Astrocyte (in vitro differentiated cells and primary cell): ENCODE results near the gene DSTN. TPM values are rescaled to one million over a fixed set of nuclear protein-coding genes. Genes with fewer than 3 reads are reported as not detected.

Source experiments
- total RNA-seq: library from RNA; stranded (reverse); gene quantifications from 2 replicates; pipeline ENCODE4 v1.2.1, GENCODE V29; 2021

Gene DSTN
- total RNA-seq, 1 donor from 2014 or later = 552 TPM

Other genes starting within 250 kb of the DSTN start
- 3.7 and 4.2 TPM in 2 replicates for gene BFSP1, start 38.7 kb upstream of the DSTN start, total RNA-seq
- gene RRBP1, start 112.2 kb downstream of the DSTN start, total RNA-seq = 347 and 392 TPM in 2 replicates
- gene BANF2, start 129.9 kb downstream of the DSTN start, total RNA-seq = not detected in 2 replicates